GM19239 (cell line): ENCODE measurements around the gene ADAM19.
A peak's percentile ranks its signal among the peaks of the same experiment; 100 is the strongest.

Experiments
- DNase-seq: peaks from one replicate; pipeline ENCODE4 v3.0.0; 2011; ENCODE audit warnings: low spot score; ENCODE audit not compliant: insufficient read length
- FAIRE-seq: peaks from 2 replicates; lab custom pipeline; 2011; peaks lifted over from hg19 to GRCh38; lab: Jason Lieb, UNC

ADAM19 gene

GRCh38 chr5:157575381-157576020 is at the start of gene ADAM19:
Gene ADAM19, minus strand, starts transcription at chr5:157575775. Its CDS starts 79 bp downstream, at chr5:157575696.
- DNase-seq (no peak), FAIRE-seq (no peak)

GRCh38 chr5:157624144-157624543 is 48.6 kb upstream of the ADAM19 start:
- DNase-seq = no peak
- no peak for FAIRE-seq

- FAIRE-seq (no peak), DNase-seq (no peak)
Observed at GRCh38 chr5:157620776-157621175, 45.2 kb upstream of the ADAM19 start.

GRCh38 chr5:157618191-157618765 is 42.7 kb upstream of the ADAM19 start:
- no peak for DNase-seq

GRCh38 chr5:157616785-157617184 is 41.2 kb upstream of the ADAM19 start:
- no peak for DNase-seq
- no peak for FAIRE-seq

More at GRCh38 chr5:157618191-157618765, 42.7 kb upstream of the ADAM19 start:
- no peak for FAIRE-seq

- no peak for DNase-seq
- peak; percentile 4 for FAIRE-seq
Observed at GRCh38 chr5:157613385-157614245, 38.0 kb upstream of the ADAM19 start.

- no peak for FAIRE-seq
- DNase-seq = no peak
Observed at GRCh38 chr5:157612581-157612980, 37.0 kb upstream of the ADAM19 start.

GRCh38 chr5:157611571-157612476 is 36.2 kb upstream of the ADAM19 start:
- FAIRE-seq = peak; percentile 31

GRCh38 chr5:157610990-157611389 is 35.4 kb upstream of the ADAM19 start:
- no peak for DNase-seq
- peak; percentile 62 for FAIRE-seq

More at GRCh38 chr5:157611571-157612476, 36.2 kb upstream of the ADAM19 start:
- DNase-seq = no peak

- FAIRE-seq = no peak
- DNase-seq = no peak
Observed at GRCh38 chr5:157608972-157609565, 33.5 kb upstream of the ADAM19 start.

GRCh38 chr5:157607371-157608161 is 32.0 kb upstream of the ADAM19 start:
- FAIRE-seq = peak; percentile 57

GRCh38 chr5:157606046-157606445 is 30.5 kb upstream of the ADAM19 start:
- no peak for FAIRE-seq
- DNase-seq = no peak

More at GRCh38 chr5:157607371-157608161, 32.0 kb upstream of the ADAM19 start:
- DNase-seq = no peak

- peak; percentile 92 for FAIRE-seq
- DNase-seq = no peak
Observed at GRCh38 chr5:157603333-157604190, 28.0 kb upstream of the ADAM19 start.

GRCh38 chr5:157602505-157602904 is 26.9 kb upstream of the ADAM19 start:
- DNase-seq (no peak), FAIRE-seq (peak; percentile 87)

- DNase-seq = no peak
- FAIRE-seq = peak; percentile 82
Observed at GRCh38 chr5:157600252-157600651, 24.7 kb upstream of the ADAM19 start.

- FAIRE-seq = peak; percentile 85
- DNase-seq = no peak
Observed at GRCh38 chr5:157599565-157599964, 24.0 kb upstream of the ADAM19 start.

- DNase-seq (no peak), FAIRE-seq (peak; percentile 88)
Observed at GRCh38 chr5:157598350-157598936, 22.9 kb upstream of the ADAM19 start.
